K562 (cell line): ENCODE data around the gene PMVK. TPM values are rescaled to one million over a fixed set of nuclear protein-coding genes. Genes with fewer than 3 reads are reported as not detected.

Experiments used
- CHD1 ChIP-seq: fragments of 200-600 bp; sonication (generic); IDR thresholded peaks from one replicate; pipeline ENCODE4 v1.6.1; 2012; ENCODE audit warnings: mild to moderate bottlenecking, moderate library complexity, low read length, inconsistent platforms
- CTBP1 ChIP-seq: fragments of 450-650 bp; IDR thresholded peaks from 2 replicates; pipeline ENCODE4 v1.6.1; 2016; ENCODE audit warnings: borderline replicate concordance
- GABPB1 ChIP-seq: sonication (generic); formaldehyde crosslinking; IDR thresholded peaks from 2 replicates; pipeline ENCODE4 v1.8.0; 2022; ENCODE audit warnings: mild to moderate bottlenecking, missing genetic modification reagents
- HNRNPL ChIP-seq: fragments of 200-400 bp; formaldehyde crosslinking; IDR thresholded peaks from 2 replicates; pipeline ENCODE4 v1.6.1; 2017; ENCODE audit warnings: low read depth, mild to moderate bottlenecking, low read length
- KAT2B ChIP-seq: IDR thresholded peaks from one replicate; pipeline ENCODE4 v1.6.1; 2012; ENCODE audit warnings: low read depth, mild to moderate bottlenecking, control low read depth, inconsistent platforms, low read length, moderate library complexity
- KAT7 ChIP-seq: sonication (generic); formaldehyde crosslinking; IDR thresholded peaks from 2 replicates; pipeline ENCODE4 v1.8.0; 2022; ENCODE audit warnings: missing genetic modification reagents, mild to moderate bottlenecking, borderline replicate concordance
- MCM7 ChIP-seq, 2 experiments: fragments of 450-650 bp; IDR thresholded peaks; 2 replicates each; pipeline ENCODE4 v1.6.1; 2016 to 2018
- NR2C1 ChIP-seq, 2 experiments: fragments of 450-650 bp; IDR thresholded peaks; 2 replicates each; pipeline ENCODE4 v1.6.1; 2017; ENCODE audit warnings: mild to moderate bottlenecking in 2 of 2, antibody characterized with exemption in 1 of 2, inconsistent platforms in 1 of 2, missing compliant biosample characterization in 1 of 2, missing genetic modification characterization in 1 of 2
- PHB2 ChIP-seq: fragments of 450-650 bp; IDR thresholded peaks from 2 replicates; pipeline ENCODE4 v1.6.1; 2017; ENCODE audit warnings: low read depth
- PYGO2 ChIP-seq: fragments of 450-650 bp; IDR thresholded peaks from 2 replicates; pipeline ENCODE4 v1.6.1; 2016; ENCODE audit warnings: mild to moderate bottlenecking, missing genetic modification characterization, moderate library complexity, missing compliant biosample characterization
- RBM17 ChIP-seq: fragments of 200-400 bp; formaldehyde crosslinking; IDR thresholded peaks from 2 replicates; pipeline ENCODE4 v1.6.1; 2017; ENCODE audit warnings: low read depth, mild to moderate bottlenecking, low read length, borderline replicate concordance
- TCF3 ChIP-seq: sonication (generic); formaldehyde crosslinking; IDR thresholded peaks from 2 replicates; pipeline ENCODE4 v1.4.0; 2020; ENCODE audit warnings: mild to moderate bottlenecking, missing genetic modification reagents
- ZKSCAN8 ChIP-seq: fragments of 200-800 bp; sonication (Bioruptor generic); IDR thresholded peaks from 2 replicates; pipeline ENCODE4 v1.6.1; 2016; ENCODE audit warnings: missing genetic modification characterization, missing compliant biosample characterization
- ZNF3 ChIP-seq: fragments of 250-450 bp; sonication (Bioruptor Pico); IDR thresholded peaks from 2 replicates; pipeline ENCODE4 v1.5.0; 2021; ENCODE audit warnings: mild to moderate bottlenecking, moderate library complexity
- ZNF518B ChIP-seq: fragments of 250-450 bp; sonication (Bioruptor Pico); IDR thresholded peaks from 2 replicates; pipeline ENCODE4 v1.5.0; 2021; ENCODE audit warnings: mild to moderate bottlenecking, moderate library complexity
- ZNF592 ChIP-seq: fragments of 450-650 bp; IDR thresholded peaks from 2 replicates; pipeline ENCODE4 v1.6.1; 2017; ENCODE audit warnings: antibody characterized with exemption, mild to moderate bottlenecking
- ZNF707 ChIP-seq: fragments of 250-450 bp; sonication (Bioruptor Pico); conservative IDR thresholded peaks from 2 replicates; pipeline ENCODE4 v1.8.0; 2022; ENCODE audit warnings: inconsistent platforms, mild to moderate bottlenecking, moderate library complexity
- polyA plus RNA-seq, 8 experiments: library from polyadenylated mRNA; depleted of rRNA in 4 of 8; stranded (reverse) in 5 of 8; unstranded in 3 of 8; fragments of >200 nt; fragmentation: Nextera tagmentation in 2 of 8; fragmentation: Illumina TruSeq in 1 of 8; extraction: Ambion mirVana in 2 of 8; extraction: Trizol in 1 of 8; gene quantifications; 2 replicates each; pipeline versions ENCODE4 v1.2.1 to v1.2.3, GENCODE V29; 2011 to 2014; ENCODE audit warnings: inconsistent platforms in 1 of 8, missing spikeins in 1 of 8
- total RNA-seq, 7 experiments: library from RNA; depleted of rRNA in 6 of 7; stranded (reverse); fragments of >200 nt in 6 of 7; fragmentation: Illumina TruSeq in 2 of 7; extraction: Trizol in 2 of 7; gene quantifications; 2 replicates each; pipeline versions ENCODE4 v1.2.1 to v1.2.3, GENCODE V29; 2011 to 2021; ENCODE audit warnings: low replicate concordance in 1 of 7
- TF ChIP-seq, protein P1 (sequence below): fragments of 250-450 bp; sonication (Bioruptor Pico); IDR thresholded peaks from 2 replicates; pipeline ENCODE4 v1.5.0; 2020; ENCODE audit warnings: mild to moderate bottlenecking, borderline replicate concordance

PMVK gene
- total and polyA plus RNA-seq, 9 of the 15 experiments (the other 6 are each of a cell fraction or from before 2014, with no cell fraction given) = 1.1 to 15.3 (median 6.3) TPM

- TF ChIP-seq ZNF592 (0 out of 2 replicates have a peak, but pooled peaks have one; percentile 20), ZKSCAN8 (no peak), CHD1 (no peak), ZNF518B (CRISPR knock-in tag) (no peak), GABPB1 (CRISPR knock-in tag) (no peak; the same call in none of the 2 replicates), ZNF707 (no peak), MCM7 (IDR thresholded peaks at IDR 0.05) (no peak), TCF3 (CRISPR knock-in tag) (peak; percentile 58), CTBP1 (peak; percentile 67), ZNF3 (no peak), NR2C1 (IDR thresholded peaks at IDR 0.05) (no peak), NR2C1 (tag; IDR thresholded peaks at IDR 0.05) (no peak), PHB2 (0 out of 2 replicates have a peak, but pooled peaks have one; percentile 12), PYGO2 (tag) (peak; percentile 67; the same call in 1 of the 2 replicates), HNRNPL (no peak), KAT7 (CRISPR knock-in tag) (no peak), RBM17 (no peak), KAT2B (no peak)
- TF ChIP-seq, protein P1, sequence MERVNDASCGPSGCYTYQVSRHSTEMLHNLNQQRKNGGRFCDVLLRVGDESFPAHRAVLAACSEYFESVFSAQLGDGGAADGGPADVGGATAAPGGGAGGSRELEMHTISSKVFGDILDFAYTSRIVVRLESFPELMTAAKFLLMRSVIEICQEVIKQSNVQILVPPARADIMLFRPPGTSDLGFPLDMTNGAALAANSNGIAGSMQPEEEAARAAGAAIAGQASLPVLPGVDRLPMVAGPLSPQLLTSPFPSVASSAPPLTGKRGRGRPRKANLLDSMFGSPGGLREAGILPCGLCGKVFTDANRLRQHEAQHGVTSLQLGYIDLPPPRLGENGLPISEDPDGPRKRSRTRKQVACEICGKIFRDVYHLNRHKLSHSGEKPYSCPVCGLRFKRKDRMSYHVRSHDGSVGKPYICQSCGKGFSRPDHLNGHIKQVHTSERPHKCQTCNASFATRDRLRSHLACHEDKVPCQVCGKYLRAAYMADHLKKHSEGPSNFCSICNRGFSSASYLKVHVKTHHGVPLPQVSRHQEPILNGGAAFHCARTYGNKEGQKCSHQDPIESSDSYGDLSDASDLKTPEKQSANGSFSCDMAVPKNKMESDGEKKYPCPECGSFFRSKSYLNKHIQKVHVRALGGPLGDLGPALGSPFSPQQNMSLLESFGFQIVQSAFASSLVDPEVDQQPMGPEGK (CRISPR knock-in tag) = no peak
Measured at GRCh38 chr1:154937085-154937987, 817 bp upstream of the PMVK start (continued).
